Measurements from ENCODE around the gene ELMOD2.

- TF ChIP-seq CTCF (IDR thresholded peaks at IDR 0.05) = no peak
- no peak for TF ChIP-seq POLR2A (IDR thresholded peaks at IDR 0.05)
Measured at GRCh38 chr4:140568507-140569306, 44.7 kb downstream of the ELMOD2 start, which contains the start of gene UCP1.

Measured in esophagus squamous epithelium (tissue), 4 donors.